SK-N-SH (cell line): ENCODE measurements around the gene RBMS1. TPM values are rescaled to one million over a fixed set of nuclear protein-coding genes. Genes with fewer than 3 reads are reported as not detected.

Source experiments
- CTCF ChIA-PET: fragments of 300-600, 350-600 bp; formaldehyde crosslinking; extraction: SDS; loops from one replicate; lab custom pipeline; 2021; lab: Yijun Ruan, JAX
- POLR2A ChIA-PET: fragments of 350-600 bp; sonication (Branson Sonifier 250); formaldehyde crosslinking; extraction: SDS; loops from one replicate; lab custom pipeline; 2020; ENCODE audit warnings: antibody characterized with exemption, inconsistent platforms; lab: Yijun Ruan, JAX
- DNase-seq: peaks from one replicate; pipeline ENCODE4 v3.0.0; 2012
- H2AFZ ChIP-seq: fragments of 200-600 bp; sonication (generic); 2 replicates; pipeline ENCODE4 v1.8.1; 2016; ENCODE audit warnings: antibody characterized with exemption, mild to moderate bottlenecking, low read depth
- H3F3A ChIP-seq: fragments of 200-600 bp; sonication (generic); replicated peaks from 2 replicates; pipeline ENCODE3; 2016; ENCODE audit warnings: antibody characterized with exemption, mild to moderate bottlenecking; ENCODE audit not compliant: insufficient read depth
- H3K27ac ChIP-seq, 2 experiments: fragments of 200-500 bp in 1 of 2; fragments of 200-600 bp in 1 of 2; sonication (Bioruptor generic) in 1 of 2; sonication (generic), shearing (Covaris generic) in 1 of 2; 2 replicates each; pipeline versions ENCODE4 v1.5.1 to v1.6.1; 2014 to 2016; ENCODE audit warnings: low read depth in 2 of 2, inconsistent platforms in 1 of 2, low read length in 1 of 2, mild to moderate bottlenecking in 1 of 2, mixed read lengths in 1 of 2
- H3K27me3 ChIP-seq: fragments of 200-600 bp; sonication (generic), shearing (Covaris generic); 2 replicates; pipeline ENCODE4 v1.6.1; 2016; ENCODE audit warnings: mixed run types; ENCODE audit not compliant: insufficient read depth
- H3K36me3 ChIP-seq, 2 experiments: fragments of 200-500 bp in 1 of 2; fragments of 200-600 bp in 1 of 2; sonication (Bioruptor generic) in 1 of 2; sonication (generic) in 1 of 2; replicated peaks in 1 of 2; 2 replicates each; pipeline versions ENCODE3 to v1.5.1; 2014 to 2016; ENCODE audit warnings: low read length in 1 of 2, mild to moderate bottlenecking in 1 of 2; ENCODE audit not compliant: insufficient read depth in 2 of 2, control insufficient read depth in 1 of 2
- H3K4me1 ChIP-seq, 2 experiments: fragments of 200-500 bp in 1 of 2; fragments of 200-600 bp in 1 of 2; sonication (Bioruptor generic) in 1 of 2; sonication (generic), shearing (Covaris generic) in 1 of 2; 2 replicates each; pipeline versions ENCODE4 v1.5.1 to v1.6.1; 2014 to 2016; ENCODE audit warnings: low read depth in 1 of 2, low read length in 1 of 2, mixed run types in 1 of 2; ENCODE audit not compliant: insufficient read depth in 2 of 2, control insufficient read depth in 1 of 2
- H3K4me2 ChIP-seq: fragments of 200-600 bp; sonication (generic), shearing (Covaris generic); 2 replicates; pipeline ENCODE4 v1.6.1; 2017; ENCODE audit warnings: mixed run types
- H3K4me3 ChIP-seq, 2 experiments: fragments of 200-500 bp in 1 of 2; fragments of 200-600 bp in 1 of 2; sonication (Bioruptor generic) in 1 of 2; sonication (generic), shearing (Covaris generic) in 1 of 2; 2 replicates each; pipeline versions ENCODE4 v1.5.1 to v1.8.1; 2014 to 2016; ENCODE audit warnings: low read depth in 2 of 2, inconsistent platforms in 1 of 2, low read length in 1 of 2, mild to moderate bottlenecking in 1 of 2, mixed read lengths in 1 of 2, moderate library complexity in 1 of 2
- H3K79me2 ChIP-seq: fragments of 200-600 bp; sonication (generic); 2 replicates; pipeline ENCODE4 v1.8.1; 2017; ENCODE audit warnings: mild to moderate bottlenecking; ENCODE audit not compliant: insufficient read depth
- H3K9ac ChIP-seq: fragments of 200-600 bp; sonication (generic); 2 replicates; pipeline ENCODE4 v1.6.1; 2017; ENCODE audit warnings: mixed run types
- H3K9me2 ChIP-seq: fragments of 200-600 bp; sonication (generic); 2 replicates; pipeline ENCODE4 v1.6.1; 2017; ENCODE audit warnings: mixed run types
- H3K9me3 ChIP-seq: fragments of 200-600 bp; sonication (generic); 2 replicates; pipeline ENCODE4 v1.6.1; 2017; ENCODE audit warnings: mixed run types, mild to moderate bottlenecking, moderate library complexity
- H4K20me1 ChIP-seq: fragments of 200-600 bp; sonication (generic); 2 replicates; pipeline ENCODE4 v1.6.1; 2017; ENCODE audit warnings: mild to moderate bottlenecking, mixed run types; ENCODE audit not compliant: insufficient read depth
- ELF1 ChIP-seq: IDR thresholded peaks from 2 replicates; pipeline ENCODE4 v1.4.0; 2012
- FOSL2 ChIP-seq: IDR thresholded peaks from 2 replicates; pipeline ENCODE4 v1.4.0; 2012; ENCODE audit warnings: low read depth, mild to moderate bottlenecking, moderate library complexity, borderline replicate concordance
- FOXM1 ChIP-seq: IDR thresholded peaks from 2 replicates; pipeline ENCODE4 v1.4.0; 2012; ENCODE audit warnings: low read depth, mild to moderate bottlenecking
- GABPA ChIP-seq: IDR thresholded peaks from 2 replicates; pipeline ENCODE4 v1.4.0; 2012; ENCODE audit warnings: low read depth, mild to moderate bottlenecking
- JUND ChIP-seq: IDR thresholded peaks from 2 replicates; pipeline ENCODE4 v1.4.0; 2012
- MEF2A ChIP-seq: IDR thresholded peaks from 2 replicates; pipeline ENCODE4 v1.4.0; 2012; ENCODE audit warnings: low read depth, borderline replicate concordance
- NRF1 ChIP-seq: IDR thresholded peaks from 2 replicates; pipeline ENCODE4 v1.6.1; 2012; ENCODE audit warnings: low read depth, mild to moderate bottlenecking, low read length
- POLR2AphosphoS5 ChIP-seq: IDR thresholded peaks from 2 replicates; pipeline ENCODE4 v1.6.1; 2012; ENCODE audit warnings: low read depth, low read length
- SIN3A ChIP-seq: IDR thresholded peaks from 2 replicates; pipeline ENCODE4 v1.6.1; 2012; ENCODE audit warnings: low read depth, mild to moderate bottlenecking, low read length, moderate library complexity, borderline replicate concordance
- TAF1 ChIP-seq: IDR thresholded peaks from 2 replicates; pipeline ENCODE4 v1.6.1; 2012; ENCODE audit warnings: low read depth, mild to moderate bottlenecking, low read length, moderate library complexity, borderline replicate concordance
- TCF12 ChIP-seq: IDR thresholded peaks from 2 replicates; pipeline ENCODE4 v1.4.0; 2012
- TEAD4 ChIP-seq: IDR thresholded peaks from 2 replicates; pipeline ENCODE4 v1.4.0; 2012; ENCODE audit warnings: mild to moderate bottlenecking, borderline replicate concordance; ENCODE audit not compliant: insufficient read depth
- polyA plus RNA-seq, 3 experiments: library from polyadenylated mRNA; depleted of rRNA; stranded (reverse); fragments of >200 nt; gene quantifications; 2 replicates each; pipeline ENCODE4 v1.2.3, GENCODE V29; 2012
- TF ChIP-seq, protein P1 (sequence below): IDR thresholded peaks from 2 replicates; pipeline ENCODE4 v1.6.1; 2012; ENCODE audit warnings: mild to moderate bottlenecking, low read depth, low read length, moderate library complexity
- TF ChIP-seq, protein P2 (sequence below): fragments of 200-600 bp; sonication (generic); IDR thresholded peaks from 2 replicates; pipeline ENCODE4 v1.6.1; 2017; ENCODE audit warnings: antibody characterized with exemption, mild to moderate bottlenecking, moderate library complexity
- TF ChIP-seq, protein P3 (sequence below): IDR thresholded peaks from 2 replicates; pipeline ENCODE4 v1.4.0; 2012; ENCODE audit warnings: low read depth, borderline replicate concordance

Gene RBMS1
- polyA plus RNA-seq, 1 of the 3 experiments (the other 2 are of a cell fraction), result 56.5 TPM

DNA sequence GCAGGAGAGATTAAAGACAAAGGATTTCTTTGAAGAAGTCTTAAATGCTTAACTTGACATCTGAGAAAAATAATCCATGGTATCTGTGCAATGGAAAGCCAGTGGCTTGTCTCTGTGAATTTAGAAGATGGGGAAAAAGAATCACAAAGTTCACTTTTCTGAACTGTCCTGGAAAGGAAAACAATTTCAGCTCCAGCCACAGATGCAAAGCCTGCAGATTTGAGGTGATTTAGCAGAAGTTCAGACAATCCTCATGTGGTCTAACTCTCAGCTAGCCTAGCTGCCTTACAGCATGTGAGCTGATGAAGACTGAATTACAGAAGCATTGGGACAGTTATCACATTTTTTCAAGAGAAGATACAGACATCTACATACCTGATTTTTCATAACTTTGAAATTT, 166.8 kb downstream of the RBMS1 start:
- Histone ChIP-seq H3K27ac (peak overlapping the region; percentile 3 to 34; a peak in 2 of 4 replicates), H3F3A (peaks cover 3% of the 10 kb centered on the region), H3K4me2 (no peak overlapping the region), H3K27me3 (no peaks in the 10 kb centered on the region), H2AFZ (no peak overlapping the region), H3K9me2 (no peaks in the 10 kb centered on the region), H3K4me3 (no peak overlapping the region), H3K79me2 (peaks cover 98% of the 10 kb centered on the region), H3K9me3 (no peaks in the 10 kb centered on the region), H4K20me1 (peaks cover 70% of the 10 kb centered on the region), H3K9ac (no peak overlapping the region), H3K36me3 (peaks cover 13 to 14% of the 10 kb centered on the region in 2 experiments), H3K4me1 (peaks cover 3 to 6% of the 10 kb centered on the region in 2 experiments; a peak in 3 of 4 replicates)
- POLR2A ChIA-PET, result no interaction called here
- TF ChIP-seq GABPA (no peak), MEF2A (no peak), TAF1 (no peak), TEAD4 (no peak), FOXM1 (no peak), SIN3A (no peak), FOSL2 (no peak), ELF1 (no peak), TCF12 (no peak), JUND (no peak), NRF1 (no peak), POLR2AphosphoS5 (no peak)
- TF ChIP-seq, protein P1, sequence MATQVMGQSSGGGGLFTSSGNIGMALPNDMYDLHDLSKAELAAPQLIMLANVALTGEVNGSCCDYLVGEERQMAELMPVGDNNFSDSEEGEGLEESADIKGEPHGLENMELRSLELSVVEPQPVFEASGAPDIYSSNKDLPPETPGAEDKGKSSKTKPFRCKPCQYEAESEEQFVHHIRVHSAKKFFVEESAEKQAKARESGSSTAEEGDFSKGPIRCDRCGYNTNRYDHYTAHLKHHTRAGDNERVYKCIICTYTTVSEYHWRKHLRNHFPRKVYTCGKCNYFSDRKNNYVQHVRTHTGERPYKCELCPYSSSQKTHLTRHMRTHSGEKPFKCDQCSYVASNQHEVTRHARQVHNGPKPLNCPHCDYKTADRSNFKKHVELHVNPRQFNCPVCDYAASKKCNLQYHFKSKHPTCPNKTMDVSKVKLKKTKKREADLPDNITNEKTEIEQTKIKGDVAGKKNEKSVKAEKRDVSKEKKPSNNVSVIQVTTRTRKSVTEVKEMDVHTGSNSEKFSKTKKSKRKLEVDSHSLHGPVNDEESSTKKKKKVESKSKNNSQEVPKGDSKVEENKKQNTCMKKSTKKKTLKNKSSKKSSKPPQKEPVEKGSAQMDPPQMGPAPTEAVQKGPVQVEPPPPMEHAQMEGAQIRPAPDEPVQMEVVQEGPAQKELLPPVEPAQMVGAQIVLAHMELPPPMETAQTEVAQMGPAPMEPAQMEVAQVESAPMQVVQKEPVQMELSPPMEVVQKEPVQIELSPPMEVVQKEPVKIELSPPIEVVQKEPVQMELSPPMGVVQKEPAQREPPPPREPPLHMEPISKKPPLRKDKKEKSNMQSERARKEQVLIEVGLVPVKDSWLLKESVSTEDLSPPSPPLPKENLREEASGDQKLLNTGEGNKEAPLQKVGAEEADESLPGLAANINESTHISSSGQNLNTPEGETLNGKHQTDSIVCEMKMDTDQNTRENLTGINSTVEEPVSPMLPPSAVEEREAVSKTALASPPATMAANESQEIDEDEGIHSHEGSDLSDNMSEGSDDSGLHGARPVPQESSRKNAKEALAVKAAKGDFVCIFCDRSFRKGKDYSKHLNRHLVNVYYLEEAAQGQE, result no peak
- TF ChIP-seq, protein P2, sequence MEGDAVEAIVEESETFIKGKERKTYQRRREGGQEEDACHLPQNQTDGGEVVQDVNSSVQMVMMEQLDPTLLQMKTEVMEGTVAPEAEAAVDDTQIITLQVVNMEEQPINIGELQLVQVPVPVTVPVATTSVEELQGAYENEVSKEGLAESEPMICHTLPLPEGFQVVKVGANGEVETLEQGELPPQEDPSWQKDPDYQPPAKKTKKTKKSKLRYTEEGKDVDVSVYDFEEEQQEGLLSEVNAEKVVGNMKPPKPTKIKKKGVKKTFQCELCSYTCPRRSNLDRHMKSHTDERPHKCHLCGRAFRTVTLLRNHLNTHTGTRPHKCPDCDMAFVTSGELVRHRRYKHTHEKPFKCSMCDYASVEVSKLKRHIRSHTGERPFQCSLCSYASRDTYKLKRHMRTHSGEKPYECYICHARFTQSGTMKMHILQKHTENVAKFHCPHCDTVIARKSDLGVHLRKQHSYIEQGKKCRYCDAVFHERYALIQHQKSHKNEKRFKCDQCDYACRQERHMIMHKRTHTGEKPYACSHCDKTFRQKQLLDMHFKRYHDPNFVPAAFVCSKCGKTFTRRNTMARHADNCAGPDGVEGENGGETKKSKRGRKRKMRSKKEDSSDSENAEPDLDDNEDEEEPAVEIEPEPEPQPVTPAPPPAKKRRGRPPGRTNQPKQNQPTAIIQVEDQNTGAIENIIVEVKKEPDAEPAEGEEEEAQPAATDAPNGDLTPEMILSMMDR, result no peak
- TF ChIP-seq, protein P3, sequence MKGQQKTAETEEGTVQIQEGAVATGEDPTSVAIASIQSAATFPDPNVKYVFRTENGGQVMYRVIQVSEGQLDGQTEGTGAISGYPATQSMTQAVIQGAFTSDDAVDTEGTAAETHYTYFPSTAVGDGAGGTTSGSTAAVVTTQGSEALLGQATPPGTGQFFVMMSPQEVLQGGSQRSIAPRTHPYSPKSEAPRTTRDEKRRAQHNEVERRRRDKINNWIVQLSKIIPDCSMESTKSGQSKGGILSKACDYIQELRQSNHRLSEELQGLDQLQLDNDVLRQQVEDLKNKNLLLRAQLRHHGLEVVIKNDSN, result no peak
- CTCF ChIA-PET, result interaction anchor here (0.6 to 4.4 kb wide), 3 partner anchors 217 to 737 kb away, joined by 3 to 50 read pairs (median 3); no protein-coding TSS in a partner anchor
- DNase-seq, result no peak
